A673 (cell line): ENCODE results near the gene NDST1.

Experiments
- CTCF ChIP-seq: fragments of 300-800, 200-600 bp; sonication (generic); conservative IDR thresholded peaks from 2 replicates; pipeline ENCODE4 v1.5.1; 2017; ENCODE audit warnings: low read depth, mild to moderate bottlenecking, antibody characterized with exemption, low read length, moderate library complexity, mixed read lengths
- EZH2 ChIP-seq: fragments of 200-600 bp; sonication (generic); IDR thresholded peaks from 2 replicates; pipeline ENCODE4 v1.6.1; 2017; ENCODE audit warnings: borderline replicate concordance, low read depth, mild to moderate bottlenecking, mixed read lengths, antibody characterized with exemption, low read length; ENCODE audit not compliant: poor library complexity, severe bottlenecking

- no peak for TF ChIP-seq CTCF
- TF ChIP-seq EZH2, result no peak
Observed at GRCh38 chr5:150559701-150560100, 51.8 kb downstream of the NDST1 start.
